GM12801 (cell line): ENCODE results near the gene JUNB.

Experiments used
- TF ChIP-seq, protein P1 (sequence below): IDR thresholded peaks from one replicate; pipeline ENCODE4 v1.5.1; 2011; ENCODE audit warnings: control low read depth; ENCODE audit not compliant: insufficient read length; ENCODE audit errors: extremely low read depth

The JUNB gene

DNA sequence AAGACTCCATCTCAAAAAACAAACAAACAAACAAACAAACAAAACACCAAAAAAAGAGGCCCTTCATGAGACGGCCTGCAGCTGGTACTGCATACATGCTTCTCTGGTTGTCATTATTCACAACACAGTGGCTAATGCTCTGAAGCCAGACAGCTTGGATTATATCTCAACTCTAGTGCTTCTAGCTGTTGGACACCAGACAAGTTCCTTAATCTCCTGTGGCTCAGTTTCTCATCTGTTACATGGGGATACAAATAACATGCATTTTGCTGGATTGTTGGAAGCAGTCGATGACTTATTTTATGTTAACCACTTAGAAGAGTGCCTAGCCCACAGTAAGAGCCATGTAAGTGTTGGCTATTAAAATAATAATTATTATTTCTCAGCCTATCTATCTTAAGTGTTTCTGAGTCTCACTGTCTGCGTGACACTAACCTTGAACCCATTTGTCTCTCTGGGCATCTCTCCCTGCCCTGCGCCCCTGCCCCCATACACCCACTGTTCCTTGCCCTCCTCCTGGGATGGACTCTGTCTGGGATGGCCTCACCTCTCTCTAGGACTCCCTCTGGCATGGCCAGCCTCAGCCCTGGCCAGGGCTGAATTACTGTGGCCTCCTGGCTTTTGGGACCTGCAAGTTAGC lies 3.1 kb upstream of the JUNB start:
- TF ChIP-seq, protein P1, sequence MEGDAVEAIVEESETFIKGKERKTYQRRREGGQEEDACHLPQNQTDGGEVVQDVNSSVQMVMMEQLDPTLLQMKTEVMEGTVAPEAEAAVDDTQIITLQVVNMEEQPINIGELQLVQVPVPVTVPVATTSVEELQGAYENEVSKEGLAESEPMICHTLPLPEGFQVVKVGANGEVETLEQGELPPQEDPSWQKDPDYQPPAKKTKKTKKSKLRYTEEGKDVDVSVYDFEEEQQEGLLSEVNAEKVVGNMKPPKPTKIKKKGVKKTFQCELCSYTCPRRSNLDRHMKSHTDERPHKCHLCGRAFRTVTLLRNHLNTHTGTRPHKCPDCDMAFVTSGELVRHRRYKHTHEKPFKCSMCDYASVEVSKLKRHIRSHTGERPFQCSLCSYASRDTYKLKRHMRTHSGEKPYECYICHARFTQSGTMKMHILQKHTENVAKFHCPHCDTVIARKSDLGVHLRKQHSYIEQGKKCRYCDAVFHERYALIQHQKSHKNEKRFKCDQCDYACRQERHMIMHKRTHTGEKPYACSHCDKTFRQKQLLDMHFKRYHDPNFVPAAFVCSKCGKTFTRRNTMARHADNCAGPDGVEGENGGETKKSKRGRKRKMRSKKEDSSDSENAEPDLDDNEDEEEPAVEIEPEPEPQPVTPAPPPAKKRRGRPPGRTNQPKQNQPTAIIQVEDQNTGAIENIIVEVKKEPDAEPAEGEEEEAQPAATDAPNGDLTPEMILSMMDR, result no peak

DNA sequence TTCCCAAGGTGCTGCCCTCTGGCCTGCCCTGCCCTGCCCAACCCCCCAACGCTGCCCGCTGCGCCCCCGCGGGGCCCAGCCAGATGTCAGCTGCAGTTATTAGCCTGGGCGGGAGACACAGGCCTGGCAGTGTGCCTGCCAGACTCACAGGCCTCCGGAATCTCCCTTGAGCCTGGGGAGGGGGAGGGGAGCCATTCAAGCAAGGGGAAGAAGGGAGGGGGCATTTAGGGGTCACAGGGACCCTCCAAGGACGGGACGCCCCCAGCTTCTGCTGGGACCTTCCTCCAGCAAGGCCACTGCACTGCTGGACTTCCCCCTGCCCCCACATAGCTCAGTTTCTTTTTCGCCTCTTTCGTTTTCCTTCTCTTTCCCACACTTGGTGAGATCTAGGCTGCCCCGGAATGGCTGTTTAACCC lies 2.6 kb upstream of the JUNB start:
- TF ChIP-seq, protein P1, result no peak

DNA sequence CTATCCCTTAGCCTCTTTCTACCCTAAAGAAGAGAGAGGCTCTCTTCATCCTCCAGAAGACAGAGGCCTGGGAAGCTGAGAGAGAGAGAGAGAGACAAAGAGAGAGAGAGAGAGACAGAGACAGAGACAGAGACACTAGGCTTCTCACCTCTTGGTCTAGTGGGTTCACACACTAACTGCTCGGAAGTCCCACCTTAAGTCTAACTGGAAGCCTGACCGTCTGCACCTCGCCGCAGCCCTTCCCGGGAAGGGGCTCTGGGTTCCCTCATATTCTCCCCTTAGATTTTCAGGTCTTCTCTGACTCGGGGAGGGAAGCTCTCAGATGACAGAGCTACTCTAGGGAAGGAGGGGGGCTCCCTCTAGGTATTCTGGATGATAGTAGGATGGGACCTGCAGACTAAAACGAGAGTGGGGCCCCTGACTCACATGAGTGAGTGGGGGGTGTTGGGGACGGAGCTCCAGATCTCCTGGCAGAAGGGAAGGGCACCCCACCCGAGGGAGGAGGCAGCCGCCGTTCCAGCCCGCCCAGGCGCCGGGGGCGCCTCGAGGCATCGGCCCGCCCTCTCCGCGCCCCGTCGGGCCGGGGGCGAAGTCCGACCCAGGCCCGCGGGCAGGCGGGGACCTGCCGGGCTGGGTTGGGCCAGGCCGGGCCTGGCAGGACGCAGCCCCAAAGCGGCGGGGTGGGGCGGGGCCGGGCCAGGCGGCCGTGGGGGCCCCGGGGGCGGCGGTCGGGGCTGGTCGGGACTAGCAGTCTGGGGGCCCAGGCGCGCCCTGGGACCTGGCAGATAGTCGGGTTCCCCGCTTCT lies 2.0 kb upstream of the JUNB start:
- TF ChIP-seq, protein P1, result no peak

DNA sequence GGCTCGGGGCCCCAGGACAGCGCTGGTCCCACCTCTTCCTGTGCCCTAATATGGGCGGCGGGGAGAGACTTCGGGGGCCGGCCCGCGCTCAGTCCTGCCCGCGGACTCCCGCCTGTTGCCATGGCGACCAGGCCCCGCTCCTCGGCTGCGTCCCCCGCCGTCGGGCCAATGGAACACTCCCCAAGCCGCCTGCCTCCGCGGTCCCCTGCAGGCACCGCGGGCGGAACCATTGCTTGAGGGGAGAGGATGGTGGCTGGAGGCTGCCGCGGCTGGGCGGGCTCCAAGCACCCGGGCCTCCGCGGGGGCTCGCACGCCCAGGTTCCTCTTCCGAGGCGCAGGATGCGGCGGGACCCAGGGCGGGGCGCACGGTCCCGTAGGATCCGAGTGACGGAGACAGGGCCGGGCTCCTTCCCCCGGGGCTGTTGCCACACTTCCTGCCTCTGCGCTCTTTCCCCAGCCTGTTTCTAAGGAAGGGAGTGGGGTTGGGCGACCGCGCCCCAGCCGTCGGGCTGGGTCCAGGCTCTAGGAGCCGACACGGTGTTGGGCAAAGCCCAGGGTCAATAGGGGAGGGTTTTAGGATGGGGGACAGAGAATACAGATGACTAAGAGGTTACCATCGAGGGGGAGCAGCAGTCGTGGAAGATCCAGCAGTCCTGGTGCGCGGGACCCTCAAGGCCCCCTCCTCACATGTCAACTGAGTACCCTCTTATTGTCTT lies 1.2 kb upstream of the JUNB start:
- TF ChIP-seq, protein P1, result no peak

DNA sequence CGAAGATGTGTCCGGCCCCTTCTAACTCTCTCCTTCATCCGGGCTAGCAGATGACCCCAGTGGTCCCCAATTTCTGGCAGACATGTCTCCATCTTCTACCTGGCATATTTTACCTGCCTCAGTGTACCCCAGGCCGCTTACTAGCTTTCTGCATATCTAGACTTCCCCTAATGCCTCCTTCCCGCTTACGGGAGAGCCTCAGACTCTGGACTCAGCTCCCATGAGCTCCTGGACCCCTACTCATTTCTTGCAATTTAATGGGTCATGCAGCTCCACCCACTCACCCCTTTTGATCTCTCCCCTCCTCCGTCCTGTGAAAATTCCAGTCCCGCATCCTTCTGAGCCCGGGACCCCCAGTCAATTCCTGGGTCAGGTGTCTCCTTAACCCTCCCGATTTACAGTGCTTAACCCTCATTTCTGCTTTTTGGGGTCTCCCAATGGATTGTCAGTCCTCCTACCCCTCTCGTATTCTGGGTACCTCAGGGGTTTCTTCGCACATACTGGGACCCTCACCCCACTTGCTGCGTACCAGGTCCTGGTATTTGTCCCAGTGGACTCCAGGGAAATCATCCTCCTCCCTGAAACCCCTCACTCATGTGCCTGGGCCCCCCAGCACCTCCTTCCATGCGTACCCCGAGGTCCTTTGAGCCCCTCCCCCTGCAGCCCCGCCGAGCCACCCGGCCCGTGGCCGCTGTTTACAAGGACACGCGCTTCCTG lies 500 bp upstream of the JUNB start:
- TF ChIP-seq, protein P1, result no peak

DNA sequence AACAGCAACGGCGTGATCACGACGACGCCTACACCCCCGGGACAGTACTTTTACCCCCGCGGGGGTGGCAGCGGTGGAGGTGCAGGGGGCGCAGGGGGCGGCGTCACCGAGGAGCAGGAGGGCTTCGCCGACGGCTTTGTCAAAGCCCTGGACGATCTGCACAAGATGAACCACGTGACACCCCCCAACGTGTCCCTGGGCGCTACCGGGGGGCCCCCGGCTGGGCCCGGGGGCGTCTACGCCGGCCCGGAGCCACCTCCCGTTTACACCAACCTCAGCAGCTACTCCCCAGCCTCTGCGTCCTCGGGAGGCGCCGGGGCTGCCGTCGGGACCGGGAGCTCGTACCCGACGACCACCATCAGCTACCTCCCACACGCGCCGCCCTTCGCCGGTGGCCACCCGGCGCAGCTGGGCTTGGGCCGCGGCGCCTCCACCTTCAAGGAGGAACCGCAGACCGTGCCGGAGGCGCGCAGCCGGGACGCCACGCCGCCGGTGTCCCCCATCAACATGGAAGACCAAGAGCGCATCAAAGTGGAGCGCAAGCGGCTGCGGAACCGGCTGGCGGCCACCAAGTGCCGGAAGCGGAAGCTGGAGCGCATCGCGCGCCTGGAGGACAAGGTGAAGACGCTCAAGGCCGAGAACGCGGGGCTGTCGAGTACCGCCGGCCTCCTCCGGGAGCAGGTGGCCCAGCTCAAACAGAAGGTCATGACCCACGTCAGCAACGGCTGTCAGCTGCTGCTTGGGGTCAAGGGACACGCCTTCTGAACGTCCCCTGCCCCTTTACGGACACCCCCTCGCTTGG lies 966 bp downstream of the JUNB start:
- TF ChIP-seq, protein P1, result no peak
